Left lobe of liver (tissue), 2 donors: ENCODE measurements around the gene CD59. TPM values are rescaled to one million over a fixed set of nuclear protein-coding genes. Genes with fewer than 3 reads are reported as not detected.
A peak's percentile ranks its signal among the peaks of the same experiment; 100 is the strongest.
"Not testable (repeated sequence)": the region's sequence is repeated elsewhere in the genome, so short reads cannot be mapped to it uniquely, and the experiment has no call there.

Source experiments
- ATAC-seq: fragments of 200-7000 bp; cut with Tn5 transposase; one replicate; pipeline ENCODE4 v1.9.1; 2020; ENCODE audit warnings: mild to moderate bottlenecking, moderate library complexity
- DNase-seq: peaks from one replicate; pipeline ENCODE4 v3.0.0-alpha.2; 2020; ENCODE audit warnings: low spot score
- total RNA-seq: library from RNA; stranded (reverse); gene quantifications from one replicate; pipeline ENCODE4 v1.2.1, GENCODE V29; 2021
- donor health status: DM: no; HTN: no; CAD: no; lungs with moderate emphysema.
- donor health status: DM: no; HTN: yes; CAD: no.

Gene CD59
- total RNA-seq, 1 donor from 2014 or later, result 149 TPM

DNA sequence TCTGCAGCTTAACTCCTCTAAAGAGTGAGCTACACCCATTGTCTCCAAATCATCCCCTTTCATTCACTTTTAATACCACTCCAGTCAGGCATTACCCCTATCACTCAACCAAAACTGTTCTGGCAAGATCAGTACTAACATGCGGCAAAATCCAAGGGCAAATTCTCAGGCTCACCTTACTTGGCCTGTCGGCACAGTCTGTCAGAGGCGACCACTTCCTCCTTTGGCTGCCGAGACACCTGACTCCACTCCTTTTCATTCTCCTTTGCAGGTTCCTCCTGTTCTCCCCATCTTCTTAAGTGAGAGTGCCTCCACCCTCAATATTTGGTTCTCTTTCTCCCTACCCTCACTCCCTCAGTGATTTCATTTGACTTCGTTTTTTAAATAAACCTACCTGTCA is 39.8 kb downstream of the CD59 start:
- ATAC-seq (no peak), DNase-seq (no peak)

DNA sequence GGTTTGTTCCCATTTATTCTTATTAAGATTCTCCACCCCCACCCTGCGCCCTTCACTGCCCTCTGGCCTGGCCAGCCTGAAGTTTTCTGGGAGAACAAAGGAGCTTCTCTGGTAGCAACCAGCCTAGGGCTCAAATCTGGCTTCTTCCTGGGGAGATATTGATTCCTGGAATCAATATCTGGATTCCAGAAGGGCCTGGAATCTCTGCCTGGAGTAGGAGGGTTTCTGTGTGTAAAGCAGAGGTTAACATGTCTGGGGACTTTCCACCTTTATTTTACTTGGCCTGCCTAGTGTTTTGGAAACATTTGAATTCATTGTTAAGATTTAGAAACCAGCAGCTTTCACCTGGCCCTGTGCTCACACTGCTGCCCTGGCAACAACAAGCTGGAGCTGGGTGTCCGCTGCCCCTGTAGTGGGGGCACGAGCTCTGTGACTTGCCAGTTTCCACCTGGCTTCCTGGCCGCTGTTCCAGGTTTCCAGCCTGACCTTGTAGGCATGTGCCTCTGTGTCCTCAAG is 41.1 kb downstream of the CD59 start:
- ATAC-seq, result peak; percentile 65
- peak; percentile 62 for DNase-seq

DNA sequence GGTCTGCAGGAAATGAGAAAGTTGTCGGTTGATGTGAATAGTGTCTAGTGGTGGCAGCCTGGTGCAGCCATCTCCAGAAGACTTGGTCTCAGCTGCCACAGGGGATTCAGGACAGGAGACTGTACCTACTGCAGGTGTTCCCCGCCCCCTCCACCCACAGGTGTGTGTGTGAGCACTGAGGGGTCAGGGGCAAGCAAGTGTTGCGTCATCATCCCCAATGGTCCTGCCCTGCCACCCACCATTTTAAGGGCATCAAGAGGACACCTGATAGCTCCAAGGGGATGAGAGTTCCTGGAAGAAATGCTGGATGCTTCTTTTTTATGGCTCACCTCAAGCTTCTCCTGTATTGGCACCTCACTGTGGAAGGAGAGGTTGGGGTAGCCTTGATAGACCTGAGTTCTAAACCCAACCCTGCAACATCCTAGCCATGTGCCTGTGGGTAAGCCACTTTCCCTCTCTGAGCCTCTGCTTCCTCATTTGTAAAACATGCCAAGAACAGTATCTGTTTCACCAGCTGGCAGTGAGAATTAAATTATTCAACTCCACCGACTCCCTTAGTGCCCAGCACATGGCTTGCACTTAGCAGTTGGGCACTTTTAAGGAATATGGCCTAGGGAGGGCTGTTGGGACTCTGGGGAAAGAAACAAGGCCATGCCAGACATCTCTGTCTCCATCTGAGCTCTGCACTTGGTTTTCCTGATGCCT is 41.7 kb downstream of the CD59 start:
- DNase-seq, result no peak

DNA sequence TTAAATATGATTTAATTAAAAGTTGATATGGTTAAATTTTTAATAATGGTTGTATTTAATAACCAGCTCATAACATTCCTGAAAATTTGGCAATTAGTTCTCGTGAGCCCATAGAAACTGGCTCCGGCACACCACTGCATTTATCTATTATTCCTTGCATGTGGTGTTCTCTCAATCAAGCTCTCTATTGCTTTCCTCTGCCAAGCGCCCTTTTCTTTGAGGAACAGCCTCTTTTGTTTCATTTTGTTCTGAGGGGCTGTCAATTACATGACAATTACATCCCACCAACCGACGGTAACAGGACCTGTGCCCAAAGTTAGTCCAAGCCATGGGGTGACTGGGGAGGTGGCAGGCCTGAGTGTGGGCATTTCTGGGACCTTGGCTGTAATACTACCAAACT is 43.7 kb downstream of the CD59 start:
- no peak for DNase-seq
- ATAC-seq, result no peak

More for the DNA sequence above, 41.7 kb downstream of the CD59 start:
- peak; percentile 3 for ATAC-seq

DNA sequence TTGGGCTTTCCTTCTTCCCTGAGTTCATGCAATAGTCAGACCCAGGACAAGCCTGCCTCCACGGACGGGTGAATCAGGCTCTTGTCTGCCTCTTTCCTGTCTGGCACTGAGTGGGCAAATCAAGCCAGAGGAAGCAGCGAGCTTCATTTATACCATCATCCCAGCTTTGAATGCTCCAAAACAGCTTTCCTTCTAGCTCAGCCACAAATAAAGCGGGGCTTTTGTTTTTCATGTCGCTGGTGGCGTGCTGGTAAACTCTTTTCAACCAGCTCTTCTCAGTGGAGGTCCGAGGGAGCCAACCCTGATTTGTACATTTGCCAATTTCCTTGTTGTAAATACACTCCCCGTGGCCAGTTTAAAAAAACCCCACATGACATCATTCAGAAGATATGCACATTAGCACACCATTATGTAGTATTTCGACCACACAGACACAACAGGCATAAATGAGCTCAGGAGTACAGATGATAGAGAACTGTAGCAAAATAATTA is 44.2 kb downstream of the CD59 start:
- DNase-seq (no peak), ATAC-seq (peak; percentile 5)

DNA sequence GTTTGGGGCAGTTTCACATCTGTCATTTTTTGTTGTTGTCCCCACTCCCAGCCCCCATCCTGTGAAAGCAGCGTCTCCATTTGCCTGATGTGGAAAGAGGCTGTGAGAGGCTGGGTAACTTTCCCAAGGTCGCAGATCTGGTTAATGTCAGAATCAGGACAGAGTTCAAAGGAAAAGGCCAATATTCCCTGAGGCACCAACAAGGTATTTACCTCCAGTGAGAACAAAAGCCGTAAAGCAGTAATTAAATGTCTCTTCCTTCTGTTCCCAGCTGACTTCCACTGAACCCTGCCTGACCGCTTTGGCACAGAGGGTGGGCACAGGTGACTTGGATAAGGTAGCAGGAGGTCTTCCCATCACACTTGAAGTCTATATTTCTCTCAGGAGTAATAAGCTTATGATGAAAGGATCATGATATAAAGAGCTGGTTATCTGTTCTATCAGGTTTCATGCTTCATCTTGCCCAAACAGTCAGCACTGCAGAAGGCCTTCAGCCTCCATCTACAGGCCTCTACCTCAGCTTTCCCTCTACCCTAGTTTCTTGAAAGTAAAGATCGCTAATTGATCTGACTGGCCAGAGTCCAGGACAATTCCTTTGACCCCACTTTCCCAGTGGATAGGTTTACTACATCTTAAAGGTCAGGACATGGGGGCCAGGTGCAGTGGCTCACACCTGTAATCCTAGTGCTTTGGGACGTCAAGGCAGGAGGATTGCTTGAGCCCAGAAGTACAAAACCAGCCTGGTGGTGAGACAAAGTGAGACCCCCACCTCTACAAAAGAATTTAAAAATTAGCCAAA is 45.0 kb downstream of the CD59 start:
- no peak for DNase-seq
- peak; percentile 45 for ATAC-seq

DNA sequence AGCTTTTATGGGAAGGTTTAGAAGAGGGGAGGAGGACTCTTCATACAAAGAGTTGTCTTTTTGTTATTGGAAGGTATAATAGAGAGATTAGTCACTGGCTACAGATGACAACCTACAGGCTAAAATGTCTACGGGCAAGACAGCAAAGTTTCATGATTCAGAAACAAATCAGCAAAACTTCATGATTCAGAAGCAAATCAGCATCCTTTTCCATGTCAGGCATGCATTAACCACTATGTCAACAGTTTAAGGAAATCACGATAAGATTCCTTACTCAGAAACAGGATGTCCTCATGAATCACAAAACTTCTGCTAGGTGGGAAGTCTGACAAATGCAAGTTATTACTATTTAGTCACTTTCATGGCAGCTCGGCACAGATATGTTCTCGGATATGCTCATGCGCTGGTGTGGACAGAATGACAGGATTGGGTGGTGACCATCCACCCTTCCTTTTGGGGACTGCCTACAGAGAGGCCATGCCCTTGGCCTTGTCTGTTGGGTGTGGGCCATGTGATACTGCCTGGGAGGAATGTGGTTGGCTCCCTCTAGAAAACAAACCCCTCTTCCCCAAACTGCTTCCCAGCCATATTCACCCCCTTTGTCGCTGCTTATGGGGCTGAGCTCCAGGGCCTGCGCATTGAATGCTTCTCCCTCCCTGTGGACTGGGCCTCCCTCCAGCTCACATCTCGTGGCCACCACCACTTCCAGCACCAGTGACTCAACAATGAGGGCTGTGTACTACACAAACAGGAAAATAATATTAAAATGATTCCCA is 45.7 kb downstream of the CD59 start:
- peak; percentile 24 for ATAC-seq
- DNase-seq, result no peak

DNA sequence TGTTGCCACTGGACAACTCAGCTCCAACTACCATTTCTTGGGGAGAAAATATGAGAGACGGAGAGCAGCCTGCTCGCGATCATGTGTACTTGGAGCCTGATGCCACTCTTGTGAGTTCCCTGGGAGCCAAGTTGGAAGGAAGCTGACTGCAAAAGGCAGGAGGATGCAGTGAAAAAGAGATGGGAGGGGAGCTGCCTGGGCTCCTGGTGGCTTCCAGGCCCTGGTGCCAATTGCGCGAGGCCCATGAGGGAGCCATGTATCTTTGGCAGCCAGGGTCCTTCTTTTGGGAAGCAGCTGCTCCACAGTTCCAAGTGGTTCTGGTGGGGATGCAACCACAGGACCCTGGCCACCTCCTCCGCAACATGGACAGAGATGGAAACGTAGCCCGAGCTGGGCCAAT is 46.7 kb downstream of the CD59 start:
- ATAC-seq (no peak), DNase-seq (no peak)

DNA sequence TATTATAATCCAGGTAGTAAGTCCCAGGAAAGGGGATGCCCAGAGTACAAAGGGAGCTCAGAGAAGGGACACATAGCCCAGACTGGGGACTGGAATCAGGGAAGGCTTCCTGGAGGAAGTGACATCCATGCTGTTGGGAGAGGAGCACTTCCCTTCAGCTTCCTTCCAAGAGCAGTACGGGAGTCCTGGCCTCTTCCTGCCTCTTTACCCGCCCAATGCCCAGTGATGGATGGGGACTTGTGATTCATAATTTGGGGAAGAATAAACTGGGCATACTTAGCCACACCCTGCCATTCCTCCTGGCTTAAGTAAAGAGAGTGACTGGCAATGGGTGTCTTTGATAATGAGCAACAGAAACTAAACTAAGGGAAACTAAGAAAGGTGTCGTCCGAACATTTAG is 47.1 kb downstream of the CD59 start:
- ATAC-seq (no peak), DNase-seq (no peak)

DNA sequence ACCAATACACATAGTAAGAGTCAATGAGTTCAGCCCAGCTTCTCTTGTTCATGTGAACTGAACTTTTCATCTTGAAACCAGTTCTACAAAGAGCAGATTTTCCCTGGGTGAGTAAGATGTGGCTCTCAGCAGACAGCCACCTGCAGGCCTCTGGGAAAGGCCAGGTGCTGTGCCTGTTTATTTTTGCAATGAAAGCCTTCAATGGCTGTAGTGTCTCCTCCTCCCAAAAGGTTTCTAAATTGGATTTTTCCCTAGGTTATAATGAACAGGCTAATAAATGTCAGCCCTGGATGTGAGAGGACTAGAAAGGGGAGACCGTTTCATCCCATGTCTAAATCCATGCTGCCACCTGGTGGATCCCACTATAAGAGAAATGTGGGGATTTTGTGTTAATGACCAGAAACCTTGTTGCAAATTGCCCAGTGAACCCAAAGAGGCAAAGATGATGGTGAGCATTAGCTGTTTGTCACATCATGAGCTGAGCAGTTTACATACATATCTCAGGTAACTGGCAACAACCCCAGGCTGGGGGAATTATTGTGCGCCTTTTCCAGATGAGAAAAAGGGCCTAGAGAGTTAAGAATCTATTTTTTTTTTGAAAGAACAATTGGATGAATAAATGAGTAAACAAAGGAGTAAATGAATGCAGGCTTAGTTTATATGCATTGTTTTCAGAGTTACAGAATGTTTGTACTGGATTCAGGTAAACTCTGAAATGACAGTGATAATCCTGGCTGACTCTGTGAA is 48.3 kb downstream of the CD59 start:
- ATAC-seq (peak; percentile 73), DNase-seq (no peak)

DNA sequence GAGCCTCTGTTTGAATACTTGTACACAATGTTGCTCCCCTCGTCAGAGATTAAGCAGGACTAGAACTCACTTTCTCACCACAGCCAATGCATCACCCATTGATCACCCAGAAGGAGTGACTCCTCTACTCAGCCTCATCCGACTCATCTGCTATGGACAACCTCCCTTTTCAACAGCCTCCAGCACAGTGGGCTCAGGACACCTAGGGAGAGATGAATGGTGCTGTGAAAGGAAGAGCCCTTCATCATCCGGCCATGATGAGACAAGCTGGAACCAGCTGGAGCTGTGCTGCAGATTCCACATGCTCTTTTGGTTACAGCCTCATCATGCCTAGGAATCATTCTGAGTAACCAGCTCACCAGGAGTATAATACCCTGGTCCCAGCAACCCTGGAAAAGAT is 51.1 kb downstream of the CD59 start:
- ATAC-seq (no peak), DNase-seq (peak; percentile 26)

DNA sequence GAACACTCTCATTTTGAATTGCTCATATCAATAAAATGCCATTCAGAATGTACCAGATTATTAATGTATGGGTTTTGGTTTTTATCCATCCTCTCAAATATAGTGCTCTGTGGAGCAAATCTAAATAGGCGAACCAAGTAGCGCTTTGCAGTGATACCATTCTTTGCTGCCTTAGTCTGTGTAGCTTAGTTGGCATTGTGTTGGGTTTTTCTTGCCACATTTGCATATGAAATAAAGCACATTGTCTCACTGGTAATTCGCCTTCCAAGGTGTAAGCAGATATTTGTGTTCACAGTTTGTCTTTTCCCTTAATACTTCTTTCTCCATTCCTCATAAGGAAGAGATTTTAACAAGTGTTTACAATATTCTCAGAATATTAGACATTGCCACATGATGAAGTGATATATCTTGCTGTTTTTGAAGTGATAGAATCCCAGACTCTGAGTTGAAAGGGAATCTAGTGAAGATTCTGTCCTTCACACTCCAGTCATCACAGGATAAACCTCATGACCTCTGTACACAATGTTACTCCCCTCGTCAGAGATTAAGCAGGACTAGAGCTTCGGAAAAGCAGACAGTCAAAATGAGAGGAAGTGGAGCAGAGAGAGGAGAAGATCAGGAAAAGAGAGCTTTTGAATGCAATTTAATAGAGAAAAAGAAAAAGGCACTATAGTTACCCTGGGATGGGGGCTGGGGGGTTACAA is 52.1 kb downstream of the CD59 start:
- ATAC-seq, result no peak
- DNase-seq, result no peak

DNA sequence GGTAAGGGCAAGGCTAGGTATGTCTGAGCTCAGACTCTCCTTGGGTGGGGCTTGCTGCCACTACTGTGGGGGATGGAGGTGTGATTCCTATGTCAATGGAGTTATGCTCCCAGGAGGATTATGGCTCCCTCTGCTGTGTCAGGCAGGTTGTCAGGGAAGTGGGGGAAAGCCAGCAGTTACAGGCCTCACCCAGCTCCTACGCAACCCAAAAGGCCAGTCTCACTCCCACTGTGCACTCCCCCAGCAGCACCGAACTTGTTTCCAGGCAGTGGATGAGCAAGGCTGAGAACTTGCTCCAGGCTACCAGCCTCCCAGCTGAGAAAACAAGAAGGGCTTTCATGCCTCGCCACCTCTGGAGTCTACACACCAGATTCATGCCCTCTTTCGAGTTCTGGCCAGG is 53.8 kb downstream of the CD59 start:
- DNase-seq, result peak; percentile 29
- no peak for ATAC-seq

DNA sequence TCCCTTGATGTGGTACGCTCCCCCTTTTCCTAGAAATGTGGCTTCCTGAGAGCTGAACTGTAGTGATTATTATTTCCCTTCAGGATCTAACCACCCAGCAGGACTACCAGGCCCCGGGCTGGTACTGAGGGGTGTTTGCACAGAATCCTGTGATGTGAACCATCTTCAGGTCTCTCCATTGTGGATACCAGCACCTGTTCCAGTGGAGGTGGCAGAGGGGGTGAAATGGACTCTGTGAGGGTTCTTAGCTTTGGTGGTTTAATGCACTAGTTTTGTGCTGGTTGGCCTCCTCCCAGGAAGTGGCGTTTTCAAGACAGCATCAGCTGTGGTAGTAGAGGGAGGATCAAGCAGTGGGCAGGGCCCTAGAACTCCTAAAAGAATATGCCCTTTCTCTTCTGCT is 54.2 kb downstream of the CD59 start:
- DNase-seq (no peak), ATAC-seq (no peak)

DNA sequence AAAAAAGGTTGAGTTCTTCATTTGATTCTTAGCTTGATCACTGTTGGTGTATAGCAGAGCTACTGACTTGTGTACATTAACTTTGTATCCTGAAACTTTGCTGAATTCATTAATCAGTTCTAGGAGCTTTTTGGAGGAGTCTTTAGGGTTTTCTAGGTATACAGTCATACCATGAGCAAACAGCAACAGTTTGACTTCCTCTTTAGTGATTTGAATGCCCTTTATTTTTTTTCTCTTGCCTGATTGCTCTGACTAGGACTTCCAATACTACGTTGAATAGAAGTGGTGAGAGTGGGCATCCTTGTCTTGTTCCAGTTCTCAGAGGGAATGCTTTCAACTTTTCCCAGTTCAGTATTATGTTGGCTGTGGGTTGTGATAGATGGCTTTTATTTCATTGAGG is 57.6 kb downstream of the CD59 start:
- not testable (repeated sequence) for ATAC-seq, DNase-seq

DNA sequence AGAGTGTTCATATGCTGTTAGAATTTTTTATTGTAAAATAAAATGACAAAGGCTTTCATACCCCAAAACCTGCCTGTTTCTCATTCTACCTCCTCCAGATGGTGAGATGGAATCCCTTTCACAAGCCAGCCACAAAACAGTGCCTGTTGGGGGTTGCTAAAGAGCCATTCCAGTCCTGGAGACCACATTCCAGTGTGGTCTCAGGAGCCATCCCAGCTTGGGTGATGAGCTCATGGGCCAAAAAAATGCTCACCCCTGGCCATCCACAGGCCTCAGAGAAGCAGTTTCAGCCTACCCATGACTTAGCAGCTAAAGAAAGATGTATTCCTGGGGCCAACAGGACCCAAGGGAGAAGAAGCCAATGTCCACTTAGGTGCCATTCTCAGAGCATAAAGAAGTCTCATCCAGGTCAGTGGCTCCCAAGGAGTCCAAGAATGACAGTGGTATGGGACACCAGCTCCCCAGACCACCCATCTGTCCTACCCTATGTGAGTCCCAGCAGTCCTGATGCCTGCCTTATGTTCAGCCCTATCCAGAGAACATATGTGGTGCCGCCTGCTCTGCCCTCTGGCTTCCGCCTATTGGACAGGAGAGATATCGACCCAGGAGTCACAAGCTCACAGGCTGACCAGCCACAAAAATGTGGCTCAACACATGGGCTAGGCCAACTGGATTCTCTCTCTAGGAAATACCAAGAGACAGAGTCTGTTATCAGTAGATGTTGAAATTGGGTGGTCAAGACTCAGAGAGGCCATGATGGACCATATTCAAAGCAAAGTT is 62.0 kb downstream of the CD59 start:
- ATAC-seq, result no peak

DNA sequence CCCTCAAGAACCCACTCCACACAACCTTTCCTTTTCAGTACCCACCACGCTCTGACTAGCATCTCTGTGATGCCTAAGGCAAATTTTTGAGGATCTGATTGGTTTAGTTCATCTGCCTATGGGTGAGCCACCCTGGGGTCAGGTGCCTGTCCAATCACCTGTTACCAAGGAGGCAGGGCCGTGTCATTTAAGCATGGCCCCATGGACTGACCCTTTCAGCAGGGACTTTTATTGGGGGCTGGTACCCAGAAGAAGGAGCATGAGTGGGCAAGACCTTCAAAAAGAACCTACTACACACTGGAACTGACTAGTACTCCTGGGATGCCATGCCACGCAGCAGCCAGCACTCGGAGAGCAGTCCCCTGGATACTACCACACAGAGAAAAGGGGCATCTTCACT is 64.0 kb downstream of the CD59 start:
- no peak for DNase-seq
- ATAC-seq, result no peak

More for the DNA sequence above, 62.0 kb downstream of the CD59 start:
- no peak for DNase-seq

DNA sequence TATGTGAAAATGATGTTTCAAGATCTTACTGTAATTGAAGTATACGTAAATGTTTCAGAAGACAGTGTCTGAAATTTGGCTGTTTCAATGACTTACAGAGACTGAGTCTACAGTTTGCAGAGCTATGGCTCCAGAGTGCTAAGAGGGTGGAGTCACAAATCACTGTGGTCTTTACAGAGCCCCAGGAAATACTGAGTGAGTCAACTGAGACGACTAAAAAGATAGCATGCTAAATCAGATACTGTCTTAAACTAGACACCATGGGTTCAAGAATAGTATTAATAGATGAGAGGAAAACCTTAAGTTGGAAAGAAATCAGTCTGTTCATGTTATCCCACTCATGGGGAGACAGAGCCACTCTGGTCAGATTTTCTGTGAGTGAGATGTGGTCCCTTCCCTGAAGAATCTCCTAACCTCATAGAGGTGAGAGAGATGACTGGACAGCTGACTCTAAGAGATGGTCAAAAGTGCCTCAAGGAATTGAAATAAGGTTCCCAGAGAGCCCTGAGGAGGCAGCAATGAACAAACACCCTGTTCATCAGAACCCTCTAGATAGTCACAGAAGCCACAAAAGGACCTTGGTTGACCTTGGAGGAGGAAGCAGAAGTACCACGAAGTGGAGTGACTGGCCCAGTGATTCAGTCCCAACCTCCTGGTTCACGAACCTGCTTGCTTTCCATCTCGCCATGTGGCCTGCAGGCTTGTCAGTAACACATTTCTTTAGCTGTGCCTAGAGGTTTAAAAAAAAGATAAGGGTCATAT is 65.8 kb downstream of the CD59 start:
- no peak for ATAC-seq

More for the DNA sequence above, 65.8 kb downstream of the CD59 start:
- DNase-seq, result no peak
